Activated CD4-positive, alpha-beta T cell treated with anti-CD3 and anti-CD28 coated beads, Interleukin-2, amount 10 ng/mL, durations not matched to agents 24 days and 14 days (primary cell): Measurements from ENCODE around the gene SMPDL3A. TPM values are rescaled to one million over a fixed set of nuclear protein-coding genes. Genes with fewer than 3 reads are reported as not detected.
"Not testable (repeated sequence)": the region's sequence is repeated elsewhere in the genome, so short reads cannot be mapped to it uniquely, and the experiment has no call there.

Experiments
- DNase-seq: peaks from one replicate; pipeline ENCODE4 v3.0.0; 2022
- H3K27ac Mint-ChIP-seq: one replicate; pipeline ENCODE4 v1.8.0; 2022; ENCODE audit warnings: mild to moderate bottlenecking, mixed read lengths
- H3K27me3 Mint-ChIP-seq: one replicate; pipeline ENCODE4 v1.8.0; 2022; ENCODE audit warnings: mixed read lengths
- H3K36me3 Mint-ChIP-seq: one replicate; pipeline ENCODE4 v1.8.0; 2022; ENCODE audit warnings: low read depth, mild to moderate bottlenecking, mixed read lengths
- H3K4me1 Mint-ChIP-seq: one replicate; pipeline ENCODE4 v1.8.0; 2021; ENCODE audit warnings: mixed read lengths
- H3K4me3 Mint-ChIP-seq: one replicate; pipeline ENCODE4 v1.8.0; 2022; ENCODE audit warnings: mild to moderate bottlenecking, moderate library complexity, mixed read lengths
- H3K9me3 Mint-ChIP-seq: one replicate; pipeline ENCODE4 v1.8.0; 2021; ENCODE audit warnings: mixed read lengths
- intact Hi-C: fragments of 100-400 bp; cut with micrococcal nuclease; formaldehyde crosslinking; loops from one replicate; pipeline ENCODE4 v1.15.1; 2023
- total RNA-seq: library from RNA; stranded (reverse); gene quantifications from 2 replicates; pipeline ENCODE4 v1.2.3, GENCODE V29; 2022

The SMPDL3A gene
- total RNA-seq = 0.28 and 0.42 TPM in 2 replicates

GRCh38 chr6:122789182-122790027 is at the start of gene SMPDL3A:
SMPDL3A (plus strand) TSS chr6:122789258; CDS start chr6:122789347, 89 bp downstream.
- DNase-seq = peak; percentile 74
- peaks cover 64% of the 10 kb centered on the region for H3K27me3 Mint-ChIP-seq
- H3K4me3 Mint-ChIP-seq = peak within 1 kb of the TSS; percentile 91
- intact Hi-C loops = loop anchor here (2.0 kb wide), 2 partner anchors 39 to 49 kb away; no protein-coding TSS in a partner anchor
- H3K27ac Mint-ChIP-seq = peak within 1 kb of the TSS; percentile 84
- no peaks in the 10 kb centered on the region for H3K9me3 Mint-ChIP-seq
- peaks cover 19% of the 10 kb centered on the region for H3K4me1 Mint-ChIP-seq
- peaks cover 2% of the 10 kb centered on the region for H3K36me3 Mint-ChIP-seq

DNA sequence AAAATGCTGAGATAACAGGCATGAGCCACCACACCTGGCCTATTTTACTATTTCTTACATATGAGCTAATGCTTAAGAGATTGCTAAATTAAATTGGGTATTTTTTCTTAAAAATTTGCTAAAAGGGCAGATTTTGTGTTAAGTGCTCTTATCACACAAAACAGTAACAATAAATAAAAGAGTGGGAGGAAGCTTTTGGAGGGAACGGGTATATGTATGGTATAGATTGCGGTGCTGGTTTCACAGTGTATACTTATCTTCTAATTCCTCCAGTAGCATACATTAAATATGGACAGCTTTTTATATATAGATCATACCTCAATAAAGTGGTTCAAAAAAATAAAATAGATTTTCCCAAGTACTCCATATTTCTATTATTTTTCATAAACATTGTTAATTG is 49.0 kb upstream of the SMPDL3A start:
- Mint-ChIP-seq H3K4me1 (no peaks in the 10 kb centered on the region), H3K27ac (no peak overlapping the region), H3K4me3 (no peak overlapping the region), H3K27me3 (peaks cover 5% of the 10 kb centered on the region), H3K9me3 (no peaks in the 10 kb centered on the region), H3K36me3 (no peaks in the 10 kb centered on the region)
- no peak for DNase-seq
- intact Hi-C loops = no loop called here

DNA sequence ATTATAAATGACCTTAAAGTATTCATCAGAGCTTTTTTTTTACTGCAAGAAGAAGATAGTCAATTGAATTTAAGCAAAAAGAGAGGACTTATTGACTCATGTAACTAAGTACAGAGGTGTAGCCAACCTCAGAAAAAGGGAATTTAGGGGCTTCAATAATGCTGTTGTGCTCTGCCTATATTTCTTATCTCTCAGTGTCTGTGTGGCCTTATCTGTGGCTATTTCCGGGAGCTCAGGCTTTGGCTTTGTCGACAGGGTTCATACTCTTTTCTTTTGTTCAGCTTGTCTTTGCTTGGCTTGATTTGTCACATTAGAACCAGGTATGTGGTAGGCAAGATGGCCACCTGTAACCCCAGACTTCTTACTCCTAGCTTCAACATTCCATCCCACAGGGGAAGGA is 48.1 kb upstream of the SMPDL3A start:
- intact Hi-C loops = no loop called here
- DNase-seq = no peak
- Mint-ChIP-seq H3K4me3 (no peak overlapping the region), H3K27ac (no peak overlapping the region), H3K36me3 (no peaks in the 10 kb centered on the region), H3K4me1 (no peaks in the 10 kb centered on the region), H3K9me3 (no peaks in the 10 kb centered on the region), H3K27me3 (peaks cover 2% of the 10 kb centered on the region)

GRCh38 chr6:122744247-122744646 is 44.8 kb upstream of the SMPDL3A start:
- H3K4me1 Mint-ChIP-seq, H3K36me3 Mint-ChIP-seq, DNase-seq, H3K9me3 Mint-ChIP-seq, H3K4me3 Mint-ChIP-seq, H3K27ac Mint-ChIP-seq, H3K27me3 Mint-ChIP-seq: not testable (repeated sequence)
- intact Hi-C loops = loop anchor here (1.0 kb wide), 1 partner anchor 95 kb away; no protein-coding TSS in a partner anchor

GRCh38 chr6:122744856-122745255 is 44.2 kb upstream of the SMPDL3A start:
- DNase-seq, H3K27me3 Mint-ChIP-seq, H3K4me3 Mint-ChIP-seq, H3K36me3 Mint-ChIP-seq, H3K9me3 Mint-ChIP-seq, H3K4me1 Mint-ChIP-seq, H3K27ac Mint-ChIP-seq: not testable (repeated sequence)
- intact Hi-C loops = loop anchor here (1.0 kb wide), 1 partner anchor 94 kb away; no protein-coding TSS in a partner anchor

DNA sequence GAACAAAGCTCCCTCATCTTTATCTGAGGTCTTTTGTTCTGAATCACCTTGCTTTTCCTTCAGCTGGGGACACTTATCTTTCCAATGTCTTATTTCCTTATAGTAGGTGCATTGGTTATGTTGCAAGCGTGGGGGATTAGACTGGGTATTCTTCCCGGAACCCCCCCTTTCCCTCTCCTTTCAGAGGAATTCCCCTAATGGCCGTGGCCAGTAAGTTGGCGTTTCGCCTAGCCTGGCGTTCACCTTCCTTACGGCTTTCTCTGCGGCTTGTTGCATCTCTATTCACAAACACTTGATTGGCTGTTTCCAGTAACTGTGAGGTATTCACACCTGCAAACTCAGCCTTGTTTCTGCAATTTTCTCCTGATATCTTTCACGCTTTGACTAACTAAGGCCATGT is 42.4 kb upstream of the SMPDL3A start:
- Mint-ChIP-seq H3K4me3 (no peak overlapping the region), H3K4me1 (peaks cover 13% of the 10 kb centered on the region), H3K27me3 (no peaks in the 10 kb centered on the region), H3K36me3 (no peaks in the 10 kb centered on the region), H3K27ac (no peak overlapping the region), H3K9me3 (peaks cover 6% of the 10 kb centered on the region)
- DNase-seq = no peak
- intact Hi-C loops = no loop called here

DNA sequence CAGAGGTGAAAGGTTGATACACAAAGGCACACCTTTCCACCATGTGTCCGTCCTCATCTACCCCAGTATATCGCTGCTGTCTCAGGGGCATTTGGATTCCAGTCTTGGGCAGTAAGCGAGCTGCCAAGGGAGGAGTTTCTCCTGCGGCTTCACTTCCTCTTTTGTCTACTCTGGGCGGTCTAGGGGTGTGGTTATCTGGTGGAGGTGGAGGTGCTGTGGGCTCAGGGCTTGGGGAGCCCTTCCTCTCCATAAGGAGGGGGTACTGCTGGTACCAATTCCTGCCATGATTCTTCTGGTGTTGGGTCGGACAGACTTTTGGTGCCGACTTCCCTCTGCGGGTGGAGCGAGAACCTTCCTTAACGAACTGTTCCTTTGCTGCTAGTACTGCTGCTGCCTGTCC is 41.5 kb upstream of the SMPDL3A start:
- Mint-ChIP-seq H3K4me1 (peaks cover 15% of the 10 kb centered on the region), H3K27me3 (no peaks in the 10 kb centered on the region), H3K27ac (no peak overlapping the region), H3K4me3 (no peak overlapping the region), H3K36me3 (no peaks in the 10 kb centered on the region), H3K9me3 (peaks cover 6% of the 10 kb centered on the region)
- intact Hi-C loops = no loop called here
- DNase-seq = no peak

DNA sequence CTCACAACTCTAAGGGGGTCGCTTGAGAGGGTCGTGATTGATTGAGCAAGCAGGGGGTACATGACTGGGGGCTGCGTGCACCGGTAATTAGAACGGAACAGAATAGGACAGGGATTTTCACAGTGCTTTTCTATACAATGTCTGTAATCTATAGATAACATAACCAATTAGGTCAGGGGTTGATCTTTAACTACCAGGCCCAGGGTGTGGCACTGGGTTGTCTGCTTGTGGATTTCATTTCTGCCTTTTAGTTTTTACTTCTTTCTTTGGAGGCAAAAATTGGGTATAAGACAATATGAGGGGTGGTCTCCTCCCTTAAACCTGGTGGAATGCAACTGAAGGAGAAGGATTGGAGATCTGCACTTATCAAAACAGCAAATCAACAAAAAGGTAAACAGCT is 40.1 kb upstream of the SMPDL3A start:
- H3K4me3 Mint-ChIP-seq, intact Hi-C loops, H3K9me3 Mint-ChIP-seq, H3K27ac Mint-ChIP-seq, DNase-seq, H3K36me3 Mint-ChIP-seq, H3K27me3 Mint-ChIP-seq: not testable (repeated sequence)
- H3K4me1 Mint-ChIP-seq = peaks cover 23% of the 10 kb centered on the region

DNA sequence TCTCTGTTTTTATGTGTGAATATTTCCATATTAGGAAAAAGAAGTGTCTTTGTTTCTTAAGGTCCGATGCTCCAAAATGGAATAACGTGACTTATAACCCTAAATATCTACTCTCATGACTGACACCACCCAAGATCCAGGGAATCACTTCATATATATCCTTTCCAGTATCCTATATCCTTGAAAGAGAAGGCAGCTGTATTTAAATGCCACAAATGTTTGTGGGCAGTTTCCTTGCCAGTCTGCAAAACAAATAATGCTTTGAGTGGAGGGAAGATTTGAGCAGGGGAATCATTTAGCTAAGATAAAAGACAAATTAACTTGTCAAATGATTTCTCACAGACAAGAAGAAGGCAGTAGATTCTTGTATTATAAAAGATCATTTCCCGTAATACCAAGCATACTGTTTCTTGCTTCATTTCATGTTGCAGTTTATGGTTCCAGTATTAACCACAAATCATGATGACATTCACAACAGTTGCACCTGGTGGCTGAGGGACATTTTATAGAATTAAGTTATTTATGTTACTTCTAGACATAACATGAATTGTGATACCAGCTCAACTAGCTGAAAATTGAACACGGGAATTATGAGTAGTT is 39.5 kb upstream of the SMPDL3A start:
- Mint-ChIP-seq H3K36me3 (no peaks in the 10 kb centered on the region), H3K4me3 (no peak overlapping the region), H3K27me3 (no peaks in the 10 kb centered on the region), H3K27ac (no peak overlapping the region), H3K9me3 (peaks cover 9% of the 10 kb centered on the region), H3K4me1 (peaks cover 26% of the 10 kb centered on the region)
- intact Hi-C loops = loop anchor here (2.0 kb wide), 1 partner anchor 39 kb away; the partner anchor contains the start of gene SMPDL3A
- DNase-seq = no peak

DNA sequence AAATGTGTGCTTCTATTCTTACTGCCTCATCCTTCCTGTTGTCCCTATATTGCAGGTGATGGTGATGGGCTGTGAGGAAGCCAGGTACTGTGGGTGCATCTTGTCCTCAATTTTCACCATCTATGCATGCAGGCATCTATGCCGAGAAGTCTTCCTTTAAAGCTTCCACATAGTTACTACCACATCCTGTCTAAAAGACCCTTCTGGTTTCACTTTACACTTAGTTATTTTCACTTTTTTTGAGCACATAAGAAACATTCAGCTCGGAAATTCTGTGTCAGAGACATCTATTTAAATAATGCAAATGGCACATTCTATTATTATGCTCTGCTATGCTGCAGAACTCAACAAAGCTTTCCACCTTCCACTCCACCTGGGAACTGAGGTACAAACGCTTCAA is 37.7 kb upstream of the SMPDL3A start:
- H3K27me3 Mint-ChIP-seq = no peaks in the 10 kb centered on the region
- H3K36me3 Mint-ChIP-seq = no peaks in the 10 kb centered on the region
- peaks cover 29% of the 10 kb centered on the region for H3K4me1 Mint-ChIP-seq
- H3K27ac Mint-ChIP-seq = peak overlapping the region; percentile 76
- peak; percentile 67 for DNase-seq
- H3K4me3 Mint-ChIP-seq = peak overlapping the region; percentile 35
- H3K9me3 Mint-ChIP-seq = peaks cover 12% of the 10 kb centered on the region
- intact Hi-C loops = loop anchor here (2.0 kb wide), 1 partner anchor 37 kb away; the partner anchor contains the start of gene SMPDL3A

DNA sequence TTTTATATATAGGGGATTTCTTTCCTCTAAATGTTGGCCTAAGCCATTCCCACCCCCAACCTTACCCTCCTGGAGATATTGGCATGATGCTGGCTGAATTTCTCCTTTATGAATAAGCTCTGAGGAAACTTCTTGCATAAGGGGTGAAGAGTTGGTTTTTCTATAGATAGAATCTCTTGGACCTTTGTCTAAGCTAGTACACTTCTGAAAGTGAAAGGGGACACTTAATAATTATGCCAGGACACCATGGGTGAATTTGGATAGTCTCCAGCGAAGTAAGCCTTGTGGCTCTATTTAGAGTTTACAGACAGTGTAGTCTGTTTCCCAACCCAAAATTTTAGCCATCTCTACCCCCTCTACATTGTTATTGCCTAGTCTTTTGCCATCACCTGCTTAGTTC is 36.6 kb upstream of the SMPDL3A start:
- Mint-ChIP-seq H3K27me3 (no peaks in the 10 kb centered on the region), H3K4me3 (no peak overlapping the region), H3K9me3 (peaks cover 12% of the 10 kb centered on the region), H3K4me1 (peaks cover 29% of the 10 kb centered on the region), H3K36me3 (no peaks in the 10 kb centered on the region), H3K27ac (no peak overlapping the region)
- intact Hi-C loops = no loop called here
- DNase-seq = no peak

DNA sequence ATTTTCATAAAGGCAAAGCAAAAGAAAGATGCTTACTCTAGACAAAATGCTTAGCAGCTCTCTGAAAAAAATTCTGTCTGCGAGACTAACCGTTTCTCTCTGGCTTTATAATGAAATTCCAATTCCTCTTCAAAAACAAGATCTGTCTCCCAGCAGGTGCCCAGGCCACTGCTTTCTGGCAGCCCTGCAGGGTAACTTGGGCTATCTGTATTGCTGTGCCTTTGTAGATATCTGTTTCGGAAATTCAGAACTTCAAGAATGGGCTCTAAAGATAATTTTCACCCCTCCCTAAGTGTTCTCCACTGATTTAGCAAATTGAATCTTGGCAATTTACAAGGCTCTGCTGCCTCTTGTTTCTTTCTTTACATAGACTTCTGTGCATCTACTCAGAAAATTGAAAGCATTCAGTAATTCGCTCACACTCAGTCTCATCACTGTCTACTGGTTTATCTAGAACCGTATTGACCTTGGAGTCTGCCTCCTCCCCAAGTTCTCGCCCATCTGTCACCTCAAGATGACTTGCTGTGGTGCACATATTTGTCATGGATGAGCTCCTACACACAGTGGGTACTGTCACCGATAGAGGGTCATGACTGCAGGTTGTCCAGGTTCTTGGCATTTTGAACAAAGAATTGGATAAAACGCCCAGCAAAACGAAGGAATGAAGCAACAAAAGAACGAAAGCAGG is 35.9 kb upstream of the SMPDL3A start:
- Mint-ChIP-seq H3K4me1 (peaks cover 26% of the 10 kb centered on the region), H3K9me3 (peaks cover 7% of the 10 kb centered on the region), H3K27me3 (no peaks in the 10 kb centered on the region), H3K27ac (no peak overlapping the region), H3K4me3 (no peak overlapping the region), H3K36me3 (no peaks in the 10 kb centered on the region)
- intact Hi-C loops = no loop called here
- DNase-seq = no peak

DNA sequence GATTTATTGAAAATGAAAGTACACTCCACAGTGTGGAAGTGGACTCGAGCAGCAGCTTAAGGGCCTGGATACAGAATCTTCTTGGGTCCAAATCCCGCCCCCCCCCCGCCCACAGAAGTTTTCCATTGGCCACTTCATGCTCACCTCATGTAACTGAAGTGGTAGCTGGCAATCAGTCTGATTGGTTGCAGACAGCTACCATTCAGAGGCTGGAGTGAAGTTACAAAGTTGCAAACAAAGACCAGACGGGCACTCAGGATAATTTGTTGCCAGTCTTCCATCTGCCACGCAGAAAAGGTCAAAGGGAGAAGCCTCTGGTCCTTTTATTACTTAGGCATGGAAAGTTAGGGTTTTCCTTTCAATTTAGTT is 35.4 kb upstream of the SMPDL3A start:
- intact Hi-C loops = no loop called here
- peaks cover 6% of the 10 kb centered on the region for H3K9me3 Mint-ChIP-seq
- H3K4me3 Mint-ChIP-seq = no peak overlapping the region
- no peaks in the 10 kb centered on the region for H3K36me3 Mint-ChIP-seq
- no peak for DNase-seq
- H3K4me1 Mint-ChIP-seq = peaks cover 26% of the 10 kb centered on the region
- no peak overlapping the region for H3K27ac Mint-ChIP-seq
- no peaks in the 10 kb centered on the region for H3K27me3 Mint-ChIP-seq

DNA sequence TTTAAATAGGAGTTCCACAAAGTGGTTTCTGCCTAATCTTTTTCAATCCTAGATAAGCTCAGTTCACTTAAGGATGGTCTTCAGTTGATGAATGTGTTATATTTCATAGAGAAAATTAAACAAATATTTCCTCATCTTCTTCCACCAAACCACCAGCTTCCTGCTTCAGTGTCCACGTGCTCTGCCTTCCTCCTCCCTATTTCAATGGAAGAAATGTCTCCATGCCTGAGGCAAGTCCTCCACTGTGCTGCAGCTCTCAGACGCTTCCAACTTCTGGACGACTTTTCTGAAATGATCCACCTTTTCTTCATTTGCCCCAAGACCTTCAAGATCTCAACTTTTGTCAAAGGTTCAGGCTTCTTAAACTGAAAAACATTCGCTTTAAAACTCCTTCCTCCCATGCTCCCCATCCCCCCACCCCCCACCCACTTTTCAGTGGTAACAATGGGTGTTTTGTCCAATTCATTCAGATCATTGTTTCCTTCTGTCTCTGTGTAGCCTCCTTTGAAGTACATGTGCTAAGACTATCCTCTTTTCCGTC is 34.8 kb upstream of the SMPDL3A start:
- H3K4me1 Mint-ChIP-seq = peaks cover 27% of the 10 kb centered on the region
- H3K27ac Mint-ChIP-seq = no peak overlapping the region
- no peaks in the 10 kb centered on the region for H3K36me3 Mint-ChIP-seq
- no peak for DNase-seq
- intact Hi-C loops = no loop called here
- H3K27me3 Mint-ChIP-seq = no peaks in the 10 kb centered on the region
- no peak overlapping the region for H3K4me3 Mint-ChIP-seq
- peaks cover 6% of the 10 kb centered on the region for H3K9me3 Mint-ChIP-seq
